GM12874 (cell line): ENCODE measurements around the gene CD244.

ENCODE experiments used
- TF ChIP-seq, protein P1 (sequence below): IDR thresholded peaks from 2 replicates; pipeline ENCODE4 v1.5.1; 2011; ENCODE audit warnings: low read depth, mild to moderate bottlenecking, control low read depth, low read length, moderate library complexity; ENCODE audit not compliant: insufficient read depth

CD244 gene, protein sequence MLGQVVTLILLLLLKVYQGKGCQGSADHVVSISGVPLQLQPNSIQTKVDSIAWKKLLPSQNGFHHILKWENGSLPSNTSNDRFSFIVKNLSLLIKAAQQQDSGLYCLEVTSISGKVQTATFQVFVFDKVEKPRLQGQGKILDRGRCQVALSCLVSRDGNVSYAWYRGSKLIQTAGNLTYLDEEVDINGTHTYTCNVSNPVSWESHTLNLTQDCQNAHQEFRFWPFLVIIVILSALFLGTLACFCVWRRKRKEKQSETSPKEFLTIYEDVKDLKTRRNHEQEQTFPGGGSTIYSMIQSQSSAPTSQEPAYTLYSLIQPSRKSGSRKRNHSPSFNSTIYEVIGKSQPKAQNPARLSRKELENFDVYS

DNA sequence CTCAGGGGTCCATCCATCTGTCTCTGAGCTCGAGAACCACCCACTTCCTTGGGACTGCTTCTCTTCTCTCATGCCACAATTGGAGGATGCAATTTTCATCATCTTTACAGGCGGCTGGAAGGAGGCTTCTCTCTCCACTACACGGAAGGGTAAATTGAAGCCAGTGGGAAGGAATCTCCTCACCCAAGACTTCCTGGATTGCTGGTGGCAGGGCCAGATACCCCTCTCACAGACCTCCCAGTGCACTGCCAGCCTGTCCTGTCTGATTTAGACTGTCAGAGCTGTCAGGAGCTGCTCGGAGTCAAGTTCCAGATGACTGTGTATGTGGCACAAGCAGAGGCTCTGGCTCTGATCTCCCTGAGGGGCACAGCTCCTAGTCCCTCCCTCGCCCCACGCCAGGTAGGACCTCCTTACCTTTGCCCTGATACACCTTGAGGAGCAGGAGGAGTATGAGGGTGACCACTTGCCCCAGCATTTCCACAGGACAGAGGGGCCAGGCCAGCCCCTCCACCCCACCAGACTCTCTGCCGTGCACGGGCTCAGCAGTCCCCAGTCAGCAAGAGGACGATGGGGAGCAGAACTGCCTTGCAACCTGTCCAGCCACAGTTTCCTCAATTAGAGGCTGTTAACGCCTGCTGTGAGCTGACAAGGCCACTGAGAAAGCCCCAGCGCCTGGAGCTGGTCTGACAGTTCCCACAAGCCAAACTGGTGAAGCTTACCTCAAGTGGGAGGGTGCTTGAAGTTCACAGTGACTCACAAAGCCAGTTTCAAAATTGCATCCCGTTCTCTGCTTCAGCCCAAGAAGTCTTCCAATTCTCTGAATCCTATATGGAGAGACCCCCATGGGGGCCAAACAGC is at the start of gene CD244:
Gene CD244 (minus strand): TSS at position 685 of the 858 bp plus-strand sequence. CDS start 210 bp downstream, at position 475.
- TF ChIP-seq, protein P1, sequence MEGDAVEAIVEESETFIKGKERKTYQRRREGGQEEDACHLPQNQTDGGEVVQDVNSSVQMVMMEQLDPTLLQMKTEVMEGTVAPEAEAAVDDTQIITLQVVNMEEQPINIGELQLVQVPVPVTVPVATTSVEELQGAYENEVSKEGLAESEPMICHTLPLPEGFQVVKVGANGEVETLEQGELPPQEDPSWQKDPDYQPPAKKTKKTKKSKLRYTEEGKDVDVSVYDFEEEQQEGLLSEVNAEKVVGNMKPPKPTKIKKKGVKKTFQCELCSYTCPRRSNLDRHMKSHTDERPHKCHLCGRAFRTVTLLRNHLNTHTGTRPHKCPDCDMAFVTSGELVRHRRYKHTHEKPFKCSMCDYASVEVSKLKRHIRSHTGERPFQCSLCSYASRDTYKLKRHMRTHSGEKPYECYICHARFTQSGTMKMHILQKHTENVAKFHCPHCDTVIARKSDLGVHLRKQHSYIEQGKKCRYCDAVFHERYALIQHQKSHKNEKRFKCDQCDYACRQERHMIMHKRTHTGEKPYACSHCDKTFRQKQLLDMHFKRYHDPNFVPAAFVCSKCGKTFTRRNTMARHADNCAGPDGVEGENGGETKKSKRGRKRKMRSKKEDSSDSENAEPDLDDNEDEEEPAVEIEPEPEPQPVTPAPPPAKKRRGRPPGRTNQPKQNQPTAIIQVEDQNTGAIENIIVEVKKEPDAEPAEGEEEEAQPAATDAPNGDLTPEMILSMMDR: no peak

DNA sequence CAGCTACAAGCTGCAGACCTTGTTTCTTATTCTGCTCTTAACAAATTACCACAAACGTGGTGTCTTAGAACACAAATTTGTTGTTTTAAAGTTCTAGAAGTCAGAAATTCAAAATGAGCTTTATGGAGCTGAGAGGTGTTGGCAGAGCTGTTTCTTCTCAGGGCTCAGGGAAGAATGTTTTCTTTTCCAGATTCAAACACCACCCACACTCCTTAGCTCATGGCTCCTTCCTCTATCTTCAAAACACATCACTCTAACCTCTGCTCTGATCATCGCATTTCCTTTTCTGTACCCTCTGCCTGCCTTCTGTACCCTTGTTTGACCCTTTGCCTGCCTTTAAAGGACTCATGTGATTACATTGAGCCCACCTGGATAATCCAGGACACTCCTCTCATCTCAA is 49.2 kb upstream of the CD244 start:
- TF ChIP-seq, protein P1: no peak

DNA sequence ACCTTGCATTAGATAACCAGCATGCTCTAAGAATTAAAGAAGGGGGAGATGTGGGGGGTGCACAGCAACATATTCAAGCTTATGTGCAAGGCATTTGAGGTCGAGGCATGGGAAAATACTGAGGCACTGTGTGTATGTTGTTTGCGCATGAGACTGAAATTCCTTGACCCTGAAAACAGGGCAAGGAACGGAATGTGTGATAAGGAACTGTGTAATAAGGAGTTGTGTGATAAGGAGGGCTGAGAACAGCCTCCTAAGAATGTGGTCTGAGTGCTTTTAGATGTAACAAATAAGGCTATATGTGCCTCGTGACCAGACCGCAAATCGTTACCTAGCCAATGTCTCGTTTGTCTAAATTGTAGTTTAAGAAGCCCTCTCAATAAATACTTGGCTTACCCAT is 48.8 kb upstream of the CD244 start:
- TF ChIP-seq, protein P1: no peak

DNA sequence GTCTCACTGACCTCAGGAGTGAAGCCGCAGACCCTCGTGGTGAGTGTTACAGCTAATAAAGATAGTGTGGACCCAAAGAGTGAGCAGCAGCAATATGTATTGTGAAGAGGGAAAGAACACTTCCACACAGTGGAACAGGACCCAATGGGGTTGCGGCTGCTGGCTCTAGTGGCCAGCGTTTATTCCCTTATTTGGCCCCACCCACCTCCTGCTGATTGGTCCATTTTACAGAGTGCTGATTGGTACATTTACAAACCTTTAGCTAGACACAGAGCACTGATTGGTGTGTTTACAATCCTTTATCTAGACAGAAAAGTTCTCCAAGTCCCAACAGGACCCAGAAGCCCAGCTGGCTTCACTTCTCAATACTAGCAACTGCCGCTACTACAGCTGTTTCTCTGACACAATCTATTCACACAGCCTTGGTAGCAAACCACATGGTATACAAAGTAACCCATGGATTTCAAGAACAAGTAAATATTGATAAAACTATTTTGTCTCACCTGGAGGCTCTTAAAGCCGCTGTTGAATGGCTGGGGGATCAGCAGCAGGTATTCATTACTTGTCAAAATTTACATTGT is 47.6 kb upstream of the CD244 start:
- TF ChIP-seq, protein P1: no peak

DNA sequence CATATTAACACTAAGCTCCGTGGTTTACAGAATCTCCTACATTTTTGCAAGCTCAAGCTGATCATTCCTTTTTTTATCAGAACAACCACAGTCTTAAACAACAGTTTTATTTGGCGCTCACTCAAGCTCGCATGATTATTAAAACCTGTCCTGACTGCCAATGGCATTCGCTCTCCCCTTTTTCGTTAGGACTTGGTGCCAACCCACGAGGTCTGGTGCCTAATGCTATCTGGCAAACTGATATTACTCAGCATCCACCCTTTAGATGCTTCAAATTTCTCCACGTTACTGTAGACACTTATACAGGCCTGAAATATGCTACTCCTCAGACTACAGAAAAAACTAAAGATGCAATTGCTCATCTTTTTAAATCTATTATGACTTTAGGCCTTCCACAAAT is 45.3 kb upstream of the CD244 start:
- TF ChIP-seq, protein P1: no peak

DNA sequence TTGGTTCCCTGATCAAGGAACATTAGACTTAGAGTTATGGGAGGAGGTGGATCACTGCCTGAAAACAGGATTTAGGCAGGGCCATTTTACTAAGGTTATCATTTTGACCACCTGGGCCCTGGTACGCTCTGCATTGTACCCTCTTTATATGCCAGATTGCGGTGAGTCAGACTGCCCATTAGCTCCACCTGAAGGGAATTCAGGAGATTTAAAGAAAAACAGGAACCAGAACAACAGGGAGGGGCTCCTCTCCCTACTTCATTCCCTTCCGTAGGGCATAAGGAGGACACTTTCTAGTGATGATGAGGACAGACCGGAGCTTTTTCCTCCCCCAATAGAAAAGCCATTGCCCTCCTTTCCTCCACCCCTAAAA is 42.9 kb upstream of the CD244 start:
- TF ChIP-seq, protein P1: no peak
